Activated gamma-delta T cell treated with anti-CD3 and anti-CD28 coated beads, Interleukin-2, amount 50 U/mL, for 16 hours (primary cell): ENCODE measurements around the gene SAMM50.

Source experiments
- DNase-seq: peaks from one replicate; pipeline ENCODE4 v3.0.0-alpha.2; 2020; ENCODE audit warnings: low read depth

SAMM50 gene

DNA sequence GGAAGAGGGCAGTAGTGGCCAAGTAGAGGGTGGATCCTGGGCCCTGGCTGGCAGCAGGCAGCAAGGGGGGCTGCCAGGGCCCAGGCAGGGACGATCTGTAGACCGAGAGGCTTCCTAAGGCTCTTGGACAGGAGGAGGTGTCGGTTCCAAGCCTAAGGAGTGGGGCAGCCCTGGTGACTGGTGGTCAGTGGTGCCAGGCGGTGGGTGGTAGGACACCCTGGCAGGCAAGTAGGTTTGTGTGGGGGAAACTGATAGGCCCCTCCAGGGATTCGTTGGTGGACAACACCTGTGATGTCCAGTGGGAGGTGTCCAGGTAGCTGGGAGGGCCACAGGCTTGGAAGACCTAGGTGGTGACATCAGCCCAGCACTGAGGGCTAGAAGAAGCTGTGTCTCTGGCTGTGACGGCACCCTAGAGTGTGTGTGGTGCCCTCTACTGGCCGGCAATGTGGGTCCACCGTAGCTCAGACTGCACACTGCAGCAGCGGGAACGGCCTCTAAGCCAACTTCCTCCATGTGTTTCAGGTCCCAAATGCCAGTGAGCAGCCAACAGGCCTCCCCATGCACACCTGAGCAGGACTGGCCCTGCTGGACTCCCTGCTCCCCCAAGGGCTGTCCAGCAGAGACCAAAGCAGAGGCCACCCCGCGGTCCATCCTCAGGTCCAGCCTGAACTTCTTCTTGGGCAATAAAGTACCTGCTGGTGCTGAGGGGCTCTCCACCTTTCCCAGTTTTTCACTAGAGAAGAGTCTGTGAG is 9.4 kb upstream of the SAMM50 start:
- DNase-seq = peak; percentile 50

DNA sequence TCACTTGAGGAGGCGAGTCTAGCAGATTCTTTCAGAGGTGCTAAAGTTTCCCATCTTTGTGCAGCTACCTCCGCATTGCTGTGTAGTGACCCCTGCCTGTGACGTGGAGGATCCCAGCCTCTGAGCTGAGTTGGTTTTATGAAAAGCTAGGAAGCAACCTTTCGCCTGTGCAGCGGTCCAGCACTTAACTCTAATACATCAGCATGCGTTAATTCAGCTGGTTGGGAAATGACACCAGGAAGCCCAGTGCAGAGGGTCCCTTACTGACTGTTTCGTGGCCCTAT is 8.9 kb upstream of the SAMM50 start:
- DNase-seq = no peak

DNA sequence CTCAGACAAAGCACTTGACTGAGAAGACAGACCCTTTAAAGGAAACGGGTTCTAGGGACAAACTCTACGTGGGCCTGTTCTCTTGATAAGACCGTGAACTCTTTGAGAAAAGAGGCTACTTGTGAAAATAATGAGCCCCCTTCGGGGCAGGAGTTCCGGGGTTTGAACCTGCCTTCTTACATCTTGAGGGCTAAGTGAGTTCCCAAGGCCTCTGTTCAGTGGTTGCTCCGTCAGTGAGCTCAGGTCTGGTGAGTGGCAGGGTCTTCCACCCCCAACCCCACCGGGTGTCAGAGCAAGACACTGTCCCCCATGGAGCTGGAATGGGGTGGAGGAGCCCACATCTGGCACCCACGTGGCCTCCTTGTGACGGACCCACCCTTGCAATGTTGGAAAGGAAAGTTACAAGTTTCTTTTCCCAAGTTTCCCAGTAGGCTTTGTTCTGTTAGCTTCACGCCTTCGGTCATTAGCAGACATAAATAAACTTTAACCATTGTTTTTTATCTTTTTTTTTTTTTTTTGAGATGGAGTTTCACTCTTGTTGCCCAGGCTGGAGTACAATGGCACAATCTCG is 6.3 kb upstream of the SAMM50 start:
- DNase-seq = no peak

DNA sequence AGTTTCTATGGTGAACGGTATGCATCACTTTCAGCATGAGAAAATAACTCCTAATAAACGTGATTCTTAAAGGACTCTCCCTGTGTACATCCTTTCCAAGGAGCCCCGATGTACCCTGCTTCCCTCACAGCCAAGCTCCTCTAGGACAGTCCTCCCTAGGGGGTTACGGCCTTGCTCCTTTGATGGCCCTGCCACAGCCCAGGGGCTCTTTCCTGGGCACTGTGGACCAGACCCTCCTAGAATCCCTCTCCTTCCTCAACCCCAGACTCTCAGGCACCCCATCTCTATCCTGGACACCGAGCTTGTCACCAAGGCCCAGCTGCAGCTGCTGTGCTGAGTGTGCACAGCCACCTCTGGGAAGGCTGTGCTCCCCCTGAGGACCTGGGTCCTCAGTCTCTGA is 3.9 kb upstream of the SAMM50 start:
- DNase-seq = no peak

DNA sequence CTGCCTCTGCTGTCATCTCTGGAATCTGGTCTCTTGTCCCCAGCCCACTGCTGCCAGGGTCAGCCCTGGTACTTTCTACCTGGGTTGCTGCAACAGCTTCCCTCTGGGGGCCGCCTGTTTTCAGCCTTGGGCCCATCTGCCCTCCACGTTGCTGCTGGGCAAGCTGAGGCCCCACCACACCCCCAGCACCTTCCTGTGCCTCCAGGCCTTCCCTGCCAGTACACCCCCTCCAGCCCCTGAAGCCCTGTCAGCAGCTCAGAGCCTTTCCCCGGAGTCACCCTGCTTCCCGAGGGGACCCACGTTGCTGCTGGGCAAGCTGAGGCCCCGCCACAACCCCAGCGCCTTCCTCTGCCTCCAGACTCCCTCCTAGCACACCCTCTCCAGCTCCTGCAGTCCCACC is 3.3 kb upstream of the SAMM50 start:
- no peak for DNase-seq

DNA sequence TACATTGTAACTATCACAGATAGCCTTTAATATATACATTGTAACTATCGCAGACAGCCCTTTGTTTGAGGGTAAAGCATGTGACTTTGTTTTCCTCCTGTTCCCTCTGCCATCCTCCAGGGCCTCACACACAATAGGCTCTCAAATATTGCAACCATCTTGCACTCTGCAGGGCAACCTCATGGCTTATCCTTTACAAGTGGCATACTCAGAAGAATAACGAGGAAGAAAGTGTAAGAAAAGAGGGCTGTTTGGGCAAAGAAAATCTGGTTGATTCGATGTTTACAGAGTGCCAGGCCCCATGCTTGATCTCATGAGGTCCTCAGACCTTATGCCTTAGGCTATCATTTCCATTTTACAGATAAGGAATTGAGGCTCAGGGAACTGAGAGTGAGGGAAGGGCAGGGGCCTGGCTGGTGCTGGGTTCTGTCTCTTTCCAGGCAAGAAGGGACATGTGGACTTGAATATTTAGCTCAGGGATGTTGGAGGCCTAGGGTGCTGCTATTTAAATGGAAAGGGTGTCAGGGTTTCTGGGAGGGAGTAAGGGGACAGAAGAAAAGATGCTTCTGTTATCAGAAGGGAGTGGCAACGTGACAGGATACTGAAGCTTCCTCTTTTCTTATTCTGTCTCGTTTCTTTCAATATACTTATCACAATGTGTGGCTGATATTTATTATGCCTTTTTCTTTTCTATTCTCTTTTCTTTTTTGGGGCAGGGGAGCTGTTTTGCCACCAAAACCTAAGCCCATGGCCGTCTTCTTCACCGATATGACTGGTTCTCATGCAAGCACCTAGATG is 1.1 kb upstream of the SAMM50 start:
- no peak for DNase-seq

DNA sequence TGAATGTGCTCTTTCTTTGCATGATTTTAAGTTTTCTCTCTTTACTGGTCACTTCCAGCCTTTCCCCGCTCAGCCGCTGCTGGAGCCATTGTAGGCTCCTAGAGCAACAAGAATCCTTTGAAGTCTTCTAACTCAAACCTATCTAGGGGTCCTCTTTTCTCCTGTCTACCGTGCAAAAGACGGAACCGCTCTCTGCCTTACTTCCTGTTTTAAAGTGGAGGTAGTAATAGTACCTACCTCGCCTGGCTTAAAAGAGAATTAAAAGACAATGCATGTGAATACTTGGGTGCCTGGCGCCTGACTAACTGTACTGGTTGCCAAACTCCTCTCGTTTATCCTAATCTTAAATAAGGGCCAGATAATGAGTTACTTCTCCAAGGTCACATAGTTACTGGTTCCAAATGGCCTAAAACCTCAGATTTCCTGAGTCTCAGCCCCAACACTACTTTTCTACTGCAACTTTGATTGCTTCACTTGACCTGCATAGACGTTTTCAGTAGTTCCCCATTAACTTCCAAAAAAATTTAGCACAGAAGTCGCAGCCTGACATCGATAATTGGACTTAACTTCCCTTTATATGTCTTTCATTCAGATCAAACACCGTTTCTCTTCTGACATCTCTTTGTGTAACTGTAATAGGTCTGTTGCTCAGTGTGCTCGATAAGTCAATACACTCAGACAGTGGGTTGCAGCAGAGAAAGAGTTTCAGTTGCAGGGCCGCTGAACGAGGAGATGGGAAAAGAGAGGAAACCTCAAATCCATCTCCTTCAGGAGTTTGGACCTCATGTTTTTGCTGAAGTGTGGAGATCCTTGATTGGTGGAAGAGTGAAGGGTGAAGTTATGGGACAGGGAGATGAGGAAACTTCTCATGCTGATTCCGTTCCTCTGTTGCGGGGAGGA is 891 bp downstream of the SAMM50 start:
- no peak for DNase-seq

DNA sequence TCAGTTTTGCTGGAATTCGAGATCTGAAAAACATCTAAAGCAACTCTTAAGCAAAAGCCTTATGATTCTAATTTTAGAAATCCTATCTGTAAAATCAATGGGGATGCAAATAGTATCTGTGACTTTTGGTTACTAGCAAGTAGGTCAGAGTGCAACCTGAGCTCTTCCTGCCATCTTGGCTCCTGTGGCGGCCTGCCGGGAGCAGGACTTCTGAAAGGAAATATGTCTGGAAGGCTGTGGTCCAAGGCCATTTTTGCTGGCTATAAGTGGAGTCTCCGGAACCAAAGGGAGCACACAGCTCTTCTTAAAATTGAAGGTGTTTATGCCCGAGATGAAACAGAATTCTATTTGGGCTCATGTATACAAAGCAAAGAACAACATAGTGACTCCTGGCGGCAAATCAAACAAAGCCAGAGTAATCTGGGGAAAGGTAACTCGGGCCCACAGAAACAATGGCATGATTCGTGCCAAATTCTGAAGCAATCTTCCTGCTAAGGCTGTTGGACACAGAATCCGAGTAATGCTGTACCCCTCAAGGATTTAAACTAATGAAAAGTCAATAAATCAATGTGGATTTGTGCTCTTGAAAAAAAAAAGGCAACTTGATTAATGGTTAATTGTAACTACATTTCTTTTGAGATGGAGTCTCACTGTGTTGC is 1.7 kb downstream of the SAMM50 start:
- DNase-seq = no peak

DNA sequence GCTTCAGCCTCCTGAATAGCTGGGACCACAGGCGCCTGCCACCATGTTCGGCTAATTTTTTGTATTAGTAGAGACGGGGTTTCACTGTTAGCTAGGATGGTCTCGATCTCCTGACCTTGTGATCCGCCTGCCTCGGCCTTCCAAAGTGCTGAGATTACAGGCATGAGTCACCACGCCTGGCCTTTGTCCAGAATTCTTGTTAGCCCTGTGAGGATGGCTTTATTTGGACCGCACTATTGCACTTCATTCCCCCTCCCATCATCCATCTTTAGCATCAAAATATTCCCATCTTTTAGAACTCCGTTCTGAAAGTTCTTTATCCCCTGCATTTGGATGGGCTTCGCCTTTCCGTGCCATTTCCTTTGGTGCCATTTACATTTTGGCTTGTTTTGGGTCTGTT is 2.6 kb downstream of the SAMM50 start:
- no peak for DNase-seq

DNA sequence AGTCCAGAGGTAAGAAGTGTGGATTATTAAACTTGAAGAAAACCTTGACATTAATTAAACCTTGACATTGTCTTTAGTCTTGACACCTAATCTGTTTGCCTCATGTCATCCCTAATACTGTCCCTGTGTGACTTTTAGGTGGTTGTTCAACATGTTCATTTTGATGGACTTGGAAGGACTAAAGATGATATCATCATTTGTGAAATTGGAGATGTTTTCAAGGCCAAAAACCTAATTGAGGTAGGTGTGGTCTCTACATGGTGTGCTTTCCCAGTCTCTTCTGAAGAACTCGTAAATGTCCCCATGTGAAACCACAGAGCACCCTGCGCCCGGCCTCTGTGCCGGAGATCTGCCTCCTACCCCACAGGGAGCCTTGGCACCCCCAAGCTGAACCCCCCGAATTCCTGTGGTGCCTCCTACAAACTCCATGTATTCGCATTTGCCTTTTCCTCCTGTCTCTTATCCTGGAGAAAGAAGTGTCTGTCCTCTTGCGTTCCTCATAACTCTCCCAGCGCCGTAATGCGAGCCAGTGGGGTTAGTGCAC is 9.1 kb downstream of the SAMM50 start:
- DNase-seq = no peak

DNA sequence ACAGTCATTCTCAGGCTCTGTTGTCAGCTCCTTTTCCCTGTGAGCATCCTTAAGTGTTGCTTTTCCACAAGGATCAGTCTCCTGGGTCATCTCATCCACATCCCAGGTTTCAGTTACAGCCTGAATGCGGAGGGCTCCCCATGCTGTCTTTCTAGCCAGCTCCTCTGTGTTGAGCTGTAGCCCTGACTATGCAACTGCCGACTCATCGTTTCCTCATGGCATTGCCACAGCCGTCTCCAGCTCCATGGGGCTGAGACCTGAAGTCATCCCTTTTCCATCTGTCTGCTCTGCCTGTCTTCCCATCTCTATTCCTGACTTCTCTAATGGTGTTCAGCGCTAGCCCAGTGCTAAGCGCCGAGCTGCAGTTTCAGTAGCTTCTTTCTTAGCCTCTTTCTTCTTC is 11.8 kb downstream of the SAMM50 start:
- DNase-seq = no peak

DNA sequence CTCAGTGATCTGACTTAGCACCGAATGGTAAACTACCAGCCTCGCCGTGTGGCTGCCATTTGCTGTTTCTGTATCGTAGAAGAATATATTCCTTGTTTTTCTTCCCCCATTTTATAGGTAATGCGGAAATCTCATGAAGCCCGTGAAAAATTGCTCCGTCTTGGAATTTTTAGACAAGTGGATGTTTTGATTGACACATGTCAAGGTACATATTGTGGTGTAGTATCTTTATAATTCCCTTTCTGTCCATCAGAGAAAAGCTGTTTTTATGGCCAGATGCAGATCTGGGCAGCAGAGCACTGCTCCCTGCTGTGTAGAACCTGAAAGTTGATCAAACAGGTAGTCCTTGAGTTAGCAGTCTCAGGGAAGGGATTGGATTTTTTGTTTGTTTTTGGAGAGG is 13.4 kb downstream of the SAMM50 start:
- no peak for DNase-seq

DNA sequence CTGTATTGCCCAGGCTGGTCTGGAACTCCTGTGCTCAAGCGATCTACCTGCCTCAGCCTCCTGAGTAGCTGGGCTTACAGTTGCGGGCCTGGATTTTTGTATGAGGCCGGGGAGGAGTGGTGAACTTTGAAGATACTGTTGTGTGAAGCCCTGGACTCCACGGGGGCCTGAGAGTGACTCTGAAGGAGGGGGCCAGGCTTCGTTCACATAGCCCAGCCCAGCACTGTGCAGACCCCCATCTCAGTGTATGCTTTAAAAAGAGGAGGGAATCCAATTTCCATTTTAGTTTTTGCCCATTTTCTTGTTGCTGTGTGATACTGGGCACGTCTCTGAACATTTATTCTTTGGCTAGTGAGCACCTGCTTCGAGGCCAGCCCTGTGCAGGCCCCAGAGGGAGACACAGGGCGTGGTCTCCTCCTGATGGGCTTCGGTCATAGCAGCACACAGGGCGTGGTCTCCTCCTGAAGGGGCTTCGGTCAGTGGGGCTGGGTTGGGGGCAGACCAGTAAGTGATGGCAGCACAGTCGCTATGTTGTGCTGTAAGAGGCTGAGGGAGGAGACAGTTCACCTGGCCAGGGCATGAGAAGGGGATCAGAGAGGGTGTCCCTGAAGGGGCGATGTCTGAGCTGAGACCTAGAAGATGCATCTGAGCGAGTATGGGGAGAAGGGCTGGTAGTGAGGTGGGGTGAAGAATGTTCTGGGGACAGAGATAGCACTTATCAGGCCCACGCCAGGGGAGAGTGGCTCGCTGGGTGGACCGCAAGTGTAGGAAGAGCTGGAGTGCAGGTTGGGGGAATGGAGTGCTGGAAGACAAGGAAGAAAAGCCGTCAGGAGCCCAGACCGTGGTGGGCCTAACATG is 14.0 kb downstream of the SAMM50 start:
- no peak for DNase-seq

DNA sequence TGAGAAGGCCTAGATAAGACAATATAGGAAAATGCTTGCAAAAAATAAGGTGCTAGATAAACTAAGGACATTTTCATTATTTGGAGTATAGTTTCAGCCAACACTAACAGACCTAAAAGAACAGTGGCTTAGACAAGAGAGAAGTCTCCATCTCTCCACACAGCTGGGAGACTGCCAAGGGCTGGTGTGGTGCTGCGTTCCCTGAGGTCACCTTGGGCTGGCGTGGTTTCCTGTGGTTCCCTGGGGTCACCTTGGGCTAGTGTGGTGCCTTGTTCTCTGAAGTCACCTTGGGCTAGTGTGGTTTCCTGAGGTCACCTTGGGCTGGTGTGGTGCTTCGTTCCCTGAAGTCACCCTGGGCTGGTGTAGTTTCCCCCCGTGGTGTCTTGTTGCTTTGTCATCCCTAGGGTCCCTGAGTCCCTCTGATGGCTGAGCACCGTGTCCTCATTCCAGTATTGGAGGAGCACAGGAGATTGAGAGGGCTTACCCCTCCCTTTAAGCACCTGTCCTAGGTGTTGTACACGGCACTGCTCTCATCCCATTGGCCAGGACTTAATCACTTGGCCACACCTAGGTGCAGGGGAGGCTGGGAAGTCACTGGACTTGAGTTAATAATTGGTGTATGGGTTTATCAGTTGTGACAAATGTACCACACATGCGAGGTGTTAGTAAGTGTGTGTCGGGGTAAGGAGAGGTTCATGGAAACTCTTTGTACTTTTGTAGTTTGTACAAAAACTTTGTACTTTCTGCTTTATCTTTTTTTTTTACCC is 14.9 kb downstream of the SAMM50 start:
- no peak for DNase-seq

DNA sequence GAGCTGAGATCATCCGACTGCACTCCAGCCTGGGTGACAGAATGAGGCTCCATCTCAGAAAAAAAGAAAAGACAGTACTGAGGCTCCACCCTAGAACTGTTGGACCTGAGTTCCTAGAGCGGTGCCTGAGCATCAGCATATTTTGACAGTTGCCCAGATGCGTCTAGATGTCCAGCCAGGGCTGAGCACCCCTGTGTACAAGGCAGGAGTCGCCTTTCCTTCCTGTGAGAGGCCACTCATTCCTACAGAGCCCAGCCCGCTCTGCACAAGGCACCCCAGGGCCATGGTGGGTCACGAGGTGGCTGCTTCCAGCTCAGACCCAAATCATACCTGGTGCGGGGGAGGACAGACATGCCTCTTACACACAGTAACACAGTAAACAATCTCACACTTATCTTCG is 15.9 kb downstream of the SAMM50 start:
- no peak for DNase-seq

DNA sequence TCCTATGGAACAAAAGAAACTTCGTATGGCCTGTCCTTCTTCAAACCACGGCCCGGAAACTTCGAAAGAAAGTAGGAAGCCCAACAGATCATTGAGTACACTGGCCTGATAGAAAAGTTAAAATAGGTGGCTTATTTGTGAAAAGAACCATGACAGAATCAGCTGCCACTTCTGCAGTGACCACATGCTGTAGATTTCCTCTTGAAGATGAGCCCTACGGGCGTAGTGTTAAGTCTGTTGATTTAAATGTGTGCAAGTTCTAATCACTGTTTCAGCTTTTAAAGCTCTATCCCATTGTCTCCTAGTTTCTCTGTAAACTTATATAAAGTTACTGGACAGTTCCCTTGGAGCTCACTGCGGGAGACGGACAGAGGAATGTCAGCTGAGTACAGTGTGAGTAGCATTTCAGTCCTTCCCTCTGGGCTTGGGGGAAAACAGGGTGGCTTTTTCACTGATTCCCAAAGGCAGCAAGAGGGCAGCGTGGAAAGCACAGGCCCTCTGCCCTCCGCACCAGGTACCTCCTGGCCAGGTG is 17.8 kb downstream of the SAMM50 start:
- DNase-seq = no peak

DNA sequence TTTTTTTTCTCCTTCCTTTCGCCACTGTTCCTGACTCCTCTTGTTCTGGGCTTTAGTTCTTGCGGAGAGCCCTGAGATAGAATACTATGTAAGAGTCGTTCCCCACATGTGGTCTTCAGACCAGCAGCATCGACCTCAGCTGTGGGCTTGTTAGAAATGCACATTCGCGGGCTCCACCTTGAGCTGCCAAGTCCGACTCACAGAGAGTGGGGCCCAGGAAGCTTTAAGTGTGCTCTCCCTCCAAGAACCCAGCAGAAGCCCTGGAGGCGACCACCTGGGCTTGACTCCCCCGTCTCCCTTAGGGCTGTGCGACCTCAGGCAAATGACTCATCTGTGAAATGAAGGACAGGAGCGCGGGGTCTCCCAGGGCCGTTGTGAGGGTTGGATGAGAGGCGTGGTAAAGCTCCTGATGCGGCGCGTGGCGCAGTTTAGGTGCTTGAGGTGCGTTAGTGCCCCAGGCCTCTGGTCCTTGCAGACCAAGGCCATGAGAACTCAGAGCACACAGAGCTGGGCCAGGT is 18.8 kb downstream of the SAMM50 start:
- DNase-seq = no peak

DNA sequence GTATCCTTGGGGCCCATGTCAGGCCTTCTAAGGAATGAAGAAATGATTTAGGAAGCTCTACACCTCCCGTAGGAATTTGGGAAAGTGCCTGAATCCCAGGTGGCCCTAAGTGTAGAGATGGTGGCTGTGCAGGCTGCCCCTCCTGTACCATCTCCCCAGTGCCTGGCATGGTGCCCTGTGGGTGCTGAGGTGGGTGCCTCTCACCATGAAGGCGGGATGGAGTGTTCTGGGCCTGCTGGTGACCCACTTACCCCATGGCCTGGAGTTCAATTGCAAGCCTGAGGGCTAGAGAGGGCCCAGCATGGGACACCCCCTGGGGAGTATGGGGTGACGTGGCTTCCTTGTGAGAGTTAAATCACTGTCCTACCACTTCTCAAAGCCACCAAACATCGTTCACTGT is 19.8 kb downstream of the SAMM50 start:
- DNase-seq = no peak
